Measurements from ENCODE around the gene MCF2L.

DNA sequence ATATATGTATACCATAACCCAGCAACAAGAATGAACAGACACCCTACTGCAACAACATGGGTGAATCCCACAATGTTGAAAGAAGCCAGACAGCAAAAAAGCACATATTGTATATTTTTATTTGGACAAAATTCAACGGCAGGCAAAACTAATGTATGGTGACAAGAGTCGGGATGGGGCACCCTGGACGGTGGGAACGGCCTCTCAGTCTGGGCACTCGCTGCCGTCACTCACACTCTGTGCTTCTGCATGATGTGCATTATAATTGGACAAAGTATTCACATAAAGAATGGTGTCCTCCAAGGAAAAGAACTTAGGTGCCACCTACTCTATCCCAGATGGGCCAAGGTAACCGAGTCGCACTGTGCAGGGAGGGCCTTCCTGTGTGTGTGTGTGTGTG is 71.0 kb downstream of the MCF2L start:
- TF ChIP-seq, protein P1, sequence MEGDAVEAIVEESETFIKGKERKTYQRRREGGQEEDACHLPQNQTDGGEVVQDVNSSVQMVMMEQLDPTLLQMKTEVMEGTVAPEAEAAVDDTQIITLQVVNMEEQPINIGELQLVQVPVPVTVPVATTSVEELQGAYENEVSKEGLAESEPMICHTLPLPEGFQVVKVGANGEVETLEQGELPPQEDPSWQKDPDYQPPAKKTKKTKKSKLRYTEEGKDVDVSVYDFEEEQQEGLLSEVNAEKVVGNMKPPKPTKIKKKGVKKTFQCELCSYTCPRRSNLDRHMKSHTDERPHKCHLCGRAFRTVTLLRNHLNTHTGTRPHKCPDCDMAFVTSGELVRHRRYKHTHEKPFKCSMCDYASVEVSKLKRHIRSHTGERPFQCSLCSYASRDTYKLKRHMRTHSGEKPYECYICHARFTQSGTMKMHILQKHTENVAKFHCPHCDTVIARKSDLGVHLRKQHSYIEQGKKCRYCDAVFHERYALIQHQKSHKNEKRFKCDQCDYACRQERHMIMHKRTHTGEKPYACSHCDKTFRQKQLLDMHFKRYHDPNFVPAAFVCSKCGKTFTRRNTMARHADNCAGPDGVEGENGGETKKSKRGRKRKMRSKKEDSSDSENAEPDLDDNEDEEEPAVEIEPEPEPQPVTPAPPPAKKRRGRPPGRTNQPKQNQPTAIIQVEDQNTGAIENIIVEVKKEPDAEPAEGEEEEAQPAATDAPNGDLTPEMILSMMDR (IDR thresholded peaks at IDR 0.05), result no peak
- no peak for TF ChIP-seq POLR2A (IDR thresholded peaks at IDR 0.05)

All from breast epithelium (tissue), 3 donors.